ENCODE measurements around the gene WNT7B.

WNT7B gene

GRCh38 chr22:45880091-45880715 lies 96.8 kb downstream of the WNT7B start:
- no peak overlapping the region for H3K4me3 ChIP-seq (ENCODE audit: low read length)
- TF ChIP-seq CTCF (IDR thresholded peaks at IDR 0.05; ENCODE audit: insufficient read depth, low read depth, low read length, missing control alignments), result no peak
- DNase-seq (ENCODE audit: low read depth), result no peak

- TF ChIP-seq CTCF (IDR thresholded peaks at IDR 0.05; ENCODE audit: insufficient read depth, low read depth, low read length, missing control alignments), result no peak
- no peak for DNase-seq (ENCODE audit: low read depth)
- no peak overlapping the region for H3K4me3 ChIP-seq (ENCODE audit: low read length)
Measured at GRCh38 chr22:45879552-45879949, 97.4 kb downstream of the WNT7B start.

- DNase-seq (ENCODE audit: low read depth), result no peak
- TF ChIP-seq CTCF (IDR thresholded peaks at IDR 0.05; ENCODE audit: insufficient read depth, low read depth, low read length, missing control alignments), result no peak
- no peak overlapping the region for H3K4me3 ChIP-seq (ENCODE audit: low read length)
Measured at GRCh38 chr22:45878901-45879551, 97.9 kb downstream of the WNT7B start.

- no peak for DNase-seq (ENCODE audit: low read depth)
- TF ChIP-seq CTCF (IDR thresholded peaks at IDR 0.05; ENCODE audit: insufficient read depth, low read depth, low read length, missing control alignments), result no peak
- H3K4me3 ChIP-seq (ENCODE audit: low read length), result no peak overlapping the region
Measured at GRCh38 chr22:45878051-45878781, 98.7 kb downstream of the WNT7B start.

- no peak for DNase-seq (ENCODE audit: low read depth)
- H3K4me3 ChIP-seq (ENCODE audit: low read length), result no peak overlapping the region
- TF ChIP-seq CTCF (IDR thresholded peaks at IDR 0.05; ENCODE audit: insufficient read depth, low read depth, low read length, missing control alignments), result no peak
Measured at GRCh38 chr22:45877651-45878050, 99.3 kb downstream of the WNT7B start.

- TF ChIP-seq CTCF (IDR thresholded peaks at IDR 0.05; ENCODE audit: insufficient read depth, low read depth, low read length, missing control alignments), result no peak
Measured at GRCh38 chr22:45877036-45877380, 100.0 kb downstream of the WNT7B start.

More at GRCh38 chr22:45877036-45877380, 100.0 kb downstream of the WNT7B start:
- no peak overlapping the region for H3K4me3 ChIP-seq (ENCODE audit: low read length)
- DNase-seq (ENCODE audit: low read depth), result no peak

Data from epithelial cell of esophagus (primary cell).